SU-DHL-6 (cell line): ENCODE results near the gene IFIT1.
"Not testable (repeated sequence)": the region's sequence is repeated elsewhere in the genome, so short reads cannot be mapped to it uniquely, and the experiment has no call there.

Experiments used
- H2AFZ ChIP-seq: fragments of 200-600 bp; sonication (generic); 2 replicates; pipeline ENCODE4 v1.6.1; 2014; ENCODE audit warnings: low read depth, mild to moderate bottlenecking, moderate library complexity, mixed read lengths, antibody characterized with exemption, low read length; ENCODE audit not compliant: severe bottlenecking
- H3F3A ChIP-seq: fragments of 200-600 bp; shearing (Covaris generic); 2 replicates; pipeline ENCODE4 v1.6.0; 2016; ENCODE audit warnings: antibody characterized with exemption, mild to moderate bottlenecking; ENCODE audit not compliant: insufficient read depth
- H3K27ac ChIP-seq: fragments of 200-600 bp; sonication (generic); 2 replicates; pipeline ENCODE4 v1.5.1; 2016; ENCODE audit warnings: low read depth, mild to moderate bottlenecking, low read length, moderate library complexity, mixed read lengths
- H3K27me3 ChIP-seq: fragments of 200-600 bp; sonication (generic), shearing (Covaris generic); 2 replicates; pipeline ENCODE4 v1.6.0; 2014; ENCODE audit warnings: mild to moderate bottlenecking, low read length
- H3K36me3 ChIP-seq: fragments of 200-600 bp; sonication (generic); 2 replicates; pipeline ENCODE4 v1.6.1; 2014; ENCODE audit warnings: mild to moderate bottlenecking, low read length, mixed read lengths
- H3K4me2 ChIP-seq: fragments of 300-600, 200-600 bp; shearing (Covaris generic), sonication (generic); 2 replicates; pipeline ENCODE4 v1.6.0; 2014; ENCODE audit warnings: low read length, low read depth, mild to moderate bottlenecking; ENCODE audit not compliant: poor library complexity, severe bottlenecking
- H3K4me3 ChIP-seq: fragments of 200-600 bp; sonication (generic); 2 replicates; pipeline ENCODE4 v1.5.1; 2014; ENCODE audit warnings: antibody characterized with exemption, low read length, mild to moderate bottlenecking, mixed read lengths; ENCODE audit not compliant: insufficient read depth, poor library complexity, severe bottlenecking
- H3K79me2 ChIP-seq: fragments of 200-600 bp; sonication (generic); 2 replicates; pipeline ENCODE4 v1.6.1; 2014; ENCODE audit warnings: mild to moderate bottlenecking, low read length, moderate library complexity; ENCODE audit not compliant: insufficient read depth
- H3K9ac ChIP-seq: fragments of 200-600 bp; sonication (generic); 2 replicates; pipeline ENCODE4 v1.7.0; 2014; ENCODE audit warnings: mild to moderate bottlenecking, low read length
- H3K9me2 ChIP-seq: fragments of 200-600 bp; sonication (generic); replicated peaks from 2 replicates; pipeline ENCODE4 v1.6.1; 2014; ENCODE audit warnings: low read length; ENCODE audit not compliant: insufficient read depth
- H3K9me3 ChIP-seq: fragments of 200-600 bp; sonication (generic); 2 replicates; pipeline ENCODE4 v1.6.1; 2014; ENCODE audit warnings: low read length, mixed read lengths; ENCODE audit not compliant: insufficient read depth
- H4K20me1 ChIP-seq: fragments of 200-600 bp; sonication (generic); 2 replicates; pipeline ENCODE4 v1.6.1; 2014; ENCODE audit warnings: low read depth, mild to moderate bottlenecking, antibody characterized with exemption, low read length, moderate library complexity, mixed read lengths
- EZH2phosphoT487 ChIP-seq: fragments of 200-600 bp; sonication (generic), shearing (Covaris generic); conservative IDR thresholded peaks from 2 replicates; pipeline ENCODE4 v1.6.1; 2018; ENCODE audit warnings: mild to moderate bottlenecking, antibody characterized with exemption, low read length, moderate library complexity, mixed read lengths
- TF ChIP-seq, protein P1 (sequence below): fragments of 200-600 bp; sonication (generic); IDR thresholded peaks from one replicate; pipeline ENCODE4 v1.5.1; 2017; ENCODE audit warnings: antibody characterized with exemption, mild to moderate bottlenecking, low read length, moderate library complexity; ENCODE audit not compliant: insufficient read depth, poor library complexity, severe bottlenecking

The IFIT1 gene

DNA sequence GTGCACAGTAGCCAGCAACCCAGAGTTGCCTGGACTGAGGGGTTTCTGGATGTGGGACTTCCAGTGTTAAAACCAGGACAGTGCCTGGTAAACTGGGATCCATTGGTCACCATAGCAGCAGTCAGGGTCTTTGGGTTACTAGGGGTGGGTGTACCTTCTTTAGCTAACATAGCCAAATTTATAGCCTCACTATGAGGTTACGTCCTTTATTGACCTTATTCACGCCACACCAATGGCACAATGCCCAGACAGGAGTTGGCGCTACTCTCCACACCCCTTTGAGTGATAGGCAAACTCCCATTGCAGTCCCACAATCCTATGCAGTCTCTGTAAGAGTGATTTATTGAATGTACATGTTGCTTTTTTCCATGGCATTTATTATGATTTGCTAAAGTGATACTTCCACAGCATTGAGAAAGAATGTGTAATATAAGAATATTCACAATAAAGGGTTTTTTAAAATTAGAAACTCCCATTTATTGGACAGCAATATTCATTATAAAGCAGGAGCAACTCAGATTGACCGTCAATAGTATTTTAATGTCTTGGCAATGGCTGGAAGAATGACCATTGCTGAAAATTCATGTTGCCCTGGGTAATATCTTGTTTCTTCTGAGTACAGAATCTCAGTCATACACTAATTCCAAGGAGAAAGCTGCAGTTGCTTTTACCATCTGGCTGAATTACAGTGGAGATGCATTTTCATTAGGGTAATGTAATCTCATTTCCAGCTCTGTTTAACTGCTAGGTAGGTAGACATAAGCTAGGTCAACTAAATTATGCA is 48.0 kb downstream of the IFIT1 start:
- no peaks in the 10 kb centered on the region for H3K9me3 ChIP-seq
- no peaks in the 10 kb centered on the region for H3K27me3 ChIP-seq
- H3F3A ChIP-seq = no peaks in the 10 kb centered on the region
- H3K36me3 ChIP-seq = no peaks in the 10 kb centered on the region
- no peaks in the 10 kb centered on the region for H4K20me1 ChIP-seq
- no peak overlapping the region for H3K4me3 ChIP-seq
- H3K79me2 ChIP-seq = no peaks in the 10 kb centered on the region
- no peak overlapping the region for H3K27ac ChIP-seq
- no peak for TF ChIP-seq EZH2phosphoT487
- TF ChIP-seq, protein P1, sequence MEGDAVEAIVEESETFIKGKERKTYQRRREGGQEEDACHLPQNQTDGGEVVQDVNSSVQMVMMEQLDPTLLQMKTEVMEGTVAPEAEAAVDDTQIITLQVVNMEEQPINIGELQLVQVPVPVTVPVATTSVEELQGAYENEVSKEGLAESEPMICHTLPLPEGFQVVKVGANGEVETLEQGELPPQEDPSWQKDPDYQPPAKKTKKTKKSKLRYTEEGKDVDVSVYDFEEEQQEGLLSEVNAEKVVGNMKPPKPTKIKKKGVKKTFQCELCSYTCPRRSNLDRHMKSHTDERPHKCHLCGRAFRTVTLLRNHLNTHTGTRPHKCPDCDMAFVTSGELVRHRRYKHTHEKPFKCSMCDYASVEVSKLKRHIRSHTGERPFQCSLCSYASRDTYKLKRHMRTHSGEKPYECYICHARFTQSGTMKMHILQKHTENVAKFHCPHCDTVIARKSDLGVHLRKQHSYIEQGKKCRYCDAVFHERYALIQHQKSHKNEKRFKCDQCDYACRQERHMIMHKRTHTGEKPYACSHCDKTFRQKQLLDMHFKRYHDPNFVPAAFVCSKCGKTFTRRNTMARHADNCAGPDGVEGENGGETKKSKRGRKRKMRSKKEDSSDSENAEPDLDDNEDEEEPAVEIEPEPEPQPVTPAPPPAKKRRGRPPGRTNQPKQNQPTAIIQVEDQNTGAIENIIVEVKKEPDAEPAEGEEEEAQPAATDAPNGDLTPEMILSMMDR = no peak
- no peak overlapping the region for H3K9ac ChIP-seq
- H2AFZ ChIP-seq = no peak overlapping the region
- H3K9me2 ChIP-seq = no peaks in the 10 kb centered on the region
- no peak overlapping the region for H3K4me2 ChIP-seq

DNA sequence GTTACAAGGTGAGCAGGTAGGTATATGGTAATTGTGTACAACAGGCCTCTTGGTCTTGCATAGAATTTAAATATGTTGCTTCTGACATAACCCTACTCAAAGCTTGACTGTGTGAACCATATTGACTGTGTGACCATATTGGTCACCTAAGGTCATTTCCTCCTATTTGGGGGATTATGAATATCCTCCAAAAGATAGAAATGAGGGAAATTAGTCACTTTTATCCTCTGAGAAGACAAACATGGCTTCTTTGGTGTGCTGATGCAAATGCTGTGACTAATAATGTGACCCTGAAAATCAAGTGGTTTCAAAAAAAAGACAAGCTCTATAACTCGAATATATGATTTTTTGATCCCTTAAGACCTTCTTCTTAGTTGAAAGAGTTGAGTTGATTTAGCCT is 49.9 kb downstream of the IFIT1 start:
- no peaks in the 10 kb centered on the region for H3K9me3 ChIP-seq
- H3K27ac ChIP-seq = no peak overlapping the region
- H3F3A ChIP-seq = no peaks in the 10 kb centered on the region
- no peaks in the 10 kb centered on the region for H3K79me2 ChIP-seq
- no peaks in the 10 kb centered on the region for H3K27me3 ChIP-seq
- TF ChIP-seq EZH2phosphoT487 = no peak
- TF ChIP-seq, protein P1 = no peak
- no peak overlapping the region for H3K4me3 ChIP-seq
- H3K4me2 ChIP-seq = no peak overlapping the region
- H3K9ac ChIP-seq = no peak overlapping the region
- H4K20me1 ChIP-seq = no peaks in the 10 kb centered on the region
- no peaks in the 10 kb centered on the region for H3K36me3 ChIP-seq
- H2AFZ ChIP-seq = no peak overlapping the region
- no peaks in the 10 kb centered on the region for H3K9me2 ChIP-seq

DNA sequence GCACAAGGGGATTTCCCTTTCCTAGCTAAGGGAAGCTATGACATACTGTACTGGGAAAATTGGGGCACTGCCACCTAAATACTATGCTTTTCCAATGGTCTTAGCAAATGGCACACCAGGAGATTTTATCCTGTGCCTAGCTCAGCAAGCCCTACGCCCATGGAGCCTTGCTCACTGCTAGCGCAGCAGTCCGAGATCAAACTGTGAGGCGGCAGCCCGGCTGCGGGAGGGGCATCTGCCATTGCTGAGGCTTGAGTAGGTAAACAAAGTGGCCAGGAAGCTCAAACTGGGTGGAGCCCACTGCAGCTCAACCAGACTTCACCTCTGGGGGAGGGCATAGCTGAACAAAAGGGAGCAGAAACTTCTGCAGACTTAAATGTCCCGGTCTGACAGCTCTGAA is 52.4 kb downstream of the IFIT1 start:
- H3K27ac ChIP-seq, H3K79me2 ChIP-seq, H3K9me2 ChIP-seq, H4K20me1 ChIP-seq, H3K4me2 ChIP-seq, H3K9me3 ChIP-seq, H2AFZ ChIP-seq, H3K9ac ChIP-seq, H3K4me3 ChIP-seq, H3K36me3 ChIP-seq, H3K27me3 ChIP-seq, H3F3A ChIP-seq: not testable (repeated sequence)

DNA sequence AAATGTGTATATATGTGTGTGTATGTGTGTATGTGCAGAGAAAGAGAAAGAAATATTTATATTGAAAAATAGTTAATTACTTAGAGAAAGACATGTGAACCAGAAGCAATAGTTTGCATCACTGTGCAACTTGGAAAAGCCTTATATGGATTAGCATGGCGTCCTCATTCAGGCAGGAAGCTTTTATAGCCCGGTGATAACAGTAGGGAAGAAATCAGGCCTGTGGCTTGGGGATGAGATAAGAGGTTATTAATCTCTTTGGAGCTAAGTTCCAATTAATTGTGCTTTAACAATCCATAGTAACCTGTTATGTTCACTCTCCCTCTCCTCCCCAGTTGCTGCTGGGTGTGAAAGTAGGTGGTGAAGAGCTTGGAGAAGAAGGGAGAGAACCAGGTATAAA is 58.5 kb downstream of the IFIT1 start:
- TF ChIP-seq EZH2phosphoT487 = no peak
- TF ChIP-seq, protein P1 = no peak
- Histone ChIP-seq H3K36me3 (no peaks in the 10 kb centered on the region), H3K4me3 (no peak overlapping the region), H3K9ac (no peak overlapping the region), H3K4me2 (no peak overlapping the region), H4K20me1 (no peaks in the 10 kb centered on the region), H2AFZ (no peak overlapping the region), H3K27ac (no peak overlapping the region), H3K9me2 (no peaks in the 10 kb centered on the region), H3F3A (no peaks in the 10 kb centered on the region), H3K79me2 (no peaks in the 10 kb centered on the region), H3K9me3 (no peaks in the 10 kb centered on the region), H3K27me3 (no peaks in the 10 kb centered on the region)
